IMR-90 (cell line): ENCODE measurements around the gene SPIN1. TPM values are rescaled to one million over a fixed set of nuclear protein-coding genes. Genes with fewer than 3 reads are reported as not detected.

ENCODE experiments used
- ATAC-seq: fragments of 200-7000 bp; cut with Tn5 transposase; 2 replicates; pipeline ENCODE4 v1.9.1; 2020; ENCODE audit warnings: low read depth, mild to moderate bottlenecking, moderate library complexity
- BruUV-seq: library from RNA; stranded (reverse); fragments of 400-500 nt; replicated peaks from 2 replicates; lab custom pipeline; 2021; lab: Mats Ljungman, UMichigan
- CTCF ChIA-PET: fragments of 300-600 bp; formaldehyde crosslinking; extraction: SDS; loops from one replicate; lab custom pipeline; 2021; ENCODE audit warnings: antibody characterized with exemption; lab: Yijun Ruan, JAX
- POLR2A ChIA-PET: fragments of 300-600 bp; sonication (Branson Sonifier 250); formaldehyde crosslinking; loops from one replicate; lab custom pipeline; 2022; ENCODE audit warnings: antibody characterized with exemption; ENCODE audit not compliant: unreplicated experiment; lab: Charles Lee
- DNase-seq: peaks from one replicate; pipeline ENCODE4 v3.0.0; 2013
- H2AFZ ChIP-seq: replicated peaks from 2 replicates; pipeline ENCODE3; 2013; ENCODE audit warnings: low read length, mild to moderate bottlenecking; ENCODE audit not compliant: poor library complexity
- H2AK5ac ChIP-seq: 2 replicates; pipeline ENCODE4 v1.6.1; 2013; ENCODE audit warnings: low read depth, low read length, inconsistent platforms
- H2AK9ac ChIP-seq: replicated peaks from 2 replicates; pipeline ENCODE3; 2013; ENCODE audit warnings: mild to moderate bottlenecking, low read depth, low read length, moderate library complexity; ENCODE audit not compliant: poor library complexity
- H2BK120ac ChIP-seq: 2 replicates; pipeline ENCODE4 v1.6.1; 2013; ENCODE audit warnings: low read depth, low read length, inconsistent platforms
- H2BK15ac ChIP-seq: 3 replicates; pipeline ENCODE4 v1.6.1; 2013; ENCODE audit warnings: low read depth, low read length, inconsistent platforms
- H2BK20ac ChIP-seq: 2 replicates; pipeline ENCODE4 v1.6.1; 2013; ENCODE audit warnings: low read depth, mild to moderate bottlenecking, inconsistent platforms, low read length, moderate library complexity
- H2BK5ac ChIP-seq: 2 replicates; pipeline ENCODE4 v1.6.1; 2013; ENCODE audit warnings: mild to moderate bottlenecking, low read depth, low read length, inconsistent platforms; ENCODE audit not compliant: poor library complexity, severe bottlenecking
- H3K14ac ChIP-seq: replicated peaks from 2 replicates; pipeline ENCODE4 v1.6.1; 2013; ENCODE audit warnings: low read depth, low read length, inconsistent platforms
- H3K18ac ChIP-seq: 2 replicates; pipeline ENCODE4 v1.6.1; 2013; ENCODE audit warnings: low read depth, low read length, control low read depth
- H3K23ac ChIP-seq: 2 replicates; pipeline ENCODE4 v1.6.1; 2013; ENCODE audit warnings: low read depth, low read length, inconsistent platforms
- H3K27ac ChIP-seq: 2 replicates; pipeline ENCODE4 v1.5.1; 2013; ENCODE audit warnings: mild to moderate bottlenecking, control low read depth, low read length; ENCODE audit not compliant: insufficient read depth
- H3K27me3 ChIP-seq: 2 replicates; pipeline ENCODE4 v1.6.1; 2013; ENCODE audit warnings: low read length; ENCODE audit not compliant: control insufficient read depth, insufficient read depth
- H3K36me3 ChIP-seq: 2 replicates; pipeline ENCODE4 v1.6.1; 2013; ENCODE audit warnings: low read length, mixed read lengths; ENCODE audit not compliant: control insufficient read depth, insufficient read depth
- H3K4ac ChIP-seq: 2 replicates; pipeline ENCODE4 v1.6.1; 2013; ENCODE audit warnings: low read depth, low read length, inconsistent platforms
- H3K4me1 ChIP-seq: 2 replicates; pipeline ENCODE4 v1.6.1; 2013; ENCODE audit warnings: low read length, mixed read lengths; ENCODE audit not compliant: control insufficient read depth, insufficient read depth
- H3K4me2 ChIP-seq: 2 replicates; pipeline ENCODE4 v1.6.1; 2013; ENCODE audit warnings: low read depth, mild to moderate bottlenecking, control low read depth, low read length, moderate library complexity
- H3K4me3 ChIP-seq: 2 replicates; pipeline ENCODE4 v1.5.1; 2013; ENCODE audit warnings: low read depth, mild to moderate bottlenecking, control low read depth, low read length, moderate library complexity; ENCODE audit not compliant: insufficient read depth
- H3K56ac ChIP-seq: 2 replicates; pipeline ENCODE4 v1.6.1; 2013; ENCODE audit warnings: low read length, inconsistent platforms; ENCODE audit not compliant: insufficient read depth; ENCODE audit errors: extremely low read depth
- H3K79me1 ChIP-seq, 2 experiments: 2 replicates each; pipeline ENCODE4 v1.6.1; 2013; ENCODE audit warnings: low read length in 2 of 2, inconsistent platforms in 1 of 2, low read depth in 1 of 2
- H3K9ac ChIP-seq: 2 replicates; pipeline ENCODE4 v1.6.1; 2013; ENCODE audit warnings: low read depth, low read length, control low read depth
- H3K9me1 ChIP-seq: 2 replicates; pipeline ENCODE4 v1.6.1; 2013; ENCODE audit warnings: low read length, inconsistent platforms; ENCODE audit not compliant: insufficient read depth
- H3K9me3 ChIP-seq: 2 replicates; pipeline ENCODE4 v1.6.1; 2013; ENCODE audit warnings: low read length; ENCODE audit not compliant: control insufficient read depth, insufficient read depth
- H4K20me1 ChIP-seq: 2 replicates; pipeline ENCODE4 v1.6.1; 2013; ENCODE audit warnings: low read length, inconsistent platforms; ENCODE audit not compliant: insufficient read depth
- H4K5ac ChIP-seq: 2 replicates; pipeline ENCODE4 v1.6.1; 2013; ENCODE audit warnings: mild to moderate bottlenecking, low read depth, low read length, control low read depth
- H4K8ac ChIP-seq, 2 experiments: 2 replicates each; pipeline ENCODE4 v1.6.1; 2013; ENCODE audit warnings: low read depth in 2 of 2, low read length in 2 of 2, control low read depth in 1 of 2, inconsistent platforms in 1 of 2
- H4K91ac ChIP-seq: 2 replicates; pipeline ENCODE4 v1.6.1; 2013; ENCODE audit warnings: low read depth, low read length, inconsistent platforms; ENCODE audit not compliant: insufficient read depth
- BHLHE40 ChIP-seq: fragments of 150-350 bp; IDR thresholded peaks from 2 replicates; pipeline ENCODE4 v1.6.1; 2016; ENCODE audit warnings: mild to moderate bottlenecking, low read depth, low read length
- CEBPB ChIP-seq: IDR thresholded peaks from 2 replicates; pipeline ENCODE4 v1.6.1; 2012; ENCODE audit warnings: low read depth, low read length, improper control_type of control experiment
- CHD1 ChIP-seq: IDR thresholded peaks from 2 replicates; pipeline ENCODE4 v1.6.1; 2012; ENCODE audit warnings: low read depth, low read length, improper control_type of control experiment
- CTCF ChIP-seq: conservative IDR thresholded peaks from 2 replicates; pipeline ENCODE4 v1.5.1; 2012; ENCODE audit warnings: mild to moderate bottlenecking, low read depth, low read length, improper control_type of control experiment
- ELK1 ChIP-seq: fragments of 150-350 bp; IDR thresholded peaks from 2 replicates; pipeline ENCODE4 v1.6.1; 2016; ENCODE audit warnings: low read depth, mild to moderate bottlenecking, low read length, moderate library complexity, borderline replicate concordance
- FOS ChIP-seq: fragments of 150-350 bp; IDR thresholded peaks from 2 replicates; pipeline ENCODE4 v1.6.1; 2016; ENCODE audit warnings: low read depth, low read length
- MAFK ChIP-seq: IDR thresholded peaks from 2 replicates; pipeline ENCODE4 v1.6.1; 2012; ENCODE audit warnings: low read depth, low read length, improper control_type of control experiment
- MAZ ChIP-seq: IDR thresholded peaks from 2 replicates; pipeline ENCODE4 v1.6.1; 2012; ENCODE audit warnings: low read depth, mild to moderate bottlenecking, low read length, improper control_type of control experiment, moderate library complexity, borderline replicate concordance
- MXI1 ChIP-seq: IDR thresholded peaks from 2 replicates; pipeline ENCODE4 v1.6.1; 2012; ENCODE audit warnings: low read depth, mild to moderate bottlenecking, low read length, moderate library complexity, borderline replicate concordance
- NFE2L2 ChIP-seq: fragments of 150-350 bp; IDR thresholded peaks from 2 replicates; pipeline ENCODE4 v1.6.1; 2016; ENCODE audit warnings: low read depth, mild to moderate bottlenecking, low read length
- POLR2A ChIP-seq: IDR thresholded peaks from 2 replicates; pipeline ENCODE4 v1.6.1; 2012; ENCODE audit warnings: mild to moderate bottlenecking, low read depth, low read length
- RAD21 ChIP-seq: IDR thresholded peaks from 2 replicates; pipeline ENCODE4 v1.6.1; 2012; ENCODE audit warnings: low read length, improper control_type of control experiment
- RCOR1 ChIP-seq: IDR thresholded peaks from 2 replicates; pipeline ENCODE4 v1.6.1; 2012; ENCODE audit warnings: mild to moderate bottlenecking, low read length, improper control_type of control experiment; ENCODE audit not compliant: insufficient replicate concordance
- RFX5 ChIP-seq: IDR thresholded peaks from 2 replicates; pipeline ENCODE4 v1.8.0; 2012; ENCODE audit warnings: low read depth, mild to moderate bottlenecking, low read length, moderate library complexity
- SMC3 ChIP-seq: fragments of 150-350 bp; IDR thresholded peaks from 2 replicates; pipeline ENCODE4 v1.6.1; 2016; ENCODE audit warnings: low read depth, mild to moderate bottlenecking, antibody characterized with exemption, low read length, moderate library complexity
- USF2 ChIP-seq: fragments of 150-350 bp; IDR thresholded peaks from 2 replicates; pipeline ENCODE4 v1.6.1; 2017; ENCODE audit warnings: mild to moderate bottlenecking, antibody characterized with exemption, low read length, low read depth
- WGBS, 2 experiments: methylation state at CpG; one replicate each; pipeline versions ENCODE4 v1.1.5 to v1.1.7; 2013; ENCODE audit warnings: missing lambda C conversion rate in 2 of 2; ENCODE audit not compliant: insufficient read length in 1 of 2; ENCODE audit errors: extremely low coverage in 2 of 2; 5-methylcytosine and 5-hydroxymethylcytosine counted together
- dilution Hi-C: fragments of 300-500 bp; cut with HindIII; formaldehyde crosslinking; loops from one replicate; pipeline ENCODE4 v1.14.3; 2018; ENCODE audit warnings: low sequenced_read_pairs; ENCODE audit not compliant: unreplicated experiment
- in situ Hi-C: fragments of 300-500 bp; cut with MboI; formaldehyde crosslinking; loops from 3 replicates; pipeline ENCODE4 v1.14.3; 2019; ENCODE audit warnings: low sequenced_read_pairs, inconsistent platforms, mixed read lengths
- intact Hi-C: fragments of 100-400 bp; cut with micrococcal nuclease; formaldehyde crosslinking; loops from 2 replicates; pipeline ENCODE4 v1.10.0; 2022
- polyA plus RNA-seq, 3 experiments: library from polyadenylated mRNA; depleted of rRNA; stranded (reverse); fragments of >200 nt; gene quantifications; 2 replicates each; pipeline ENCODE4 v1.2.3, GENCODE V29; 2012; ENCODE audit warnings: low replicate concordance in 1 of 3
- total RNA-seq: library from RNA; depleted of rRNA; stranded (reverse); fragments of >200 nt; gene quantifications from 2 replicates; pipeline ENCODE4 v1.2.3, GENCODE V29; 2012

The SPIN1 gene
- total and polyA plus RNA-seq, 2 of the 4 experiments (the other 2 are of a cell fraction), result 63.3 to 141 TPM

- Histone ChIP-seq H3K23ac (no peak overlapping the region), H2AK5ac (no peak overlapping the region), H3K9ac (no peak overlapping the region), H3K4me3 (no peak overlapping the region), H2BK20ac (no peak overlapping the region), H2BK15ac (no peak overlapping the region), H4K20me1 (no peaks in the 10 kb centered on the region), H2BK120ac (no peak overlapping the region), H3K9me1 (no peaks in the 10 kb centered on the region), H3K9me3 (peaks cover 3% of the 10 kb centered on the region; the same call in 1 of the 2 replicates), H3K79me1 (no peaks in the 10 kb centered on the region), H2BK5ac (no peak overlapping the region), H4K91ac (no peak overlapping the region), H3K36me3 (no peaks in the 10 kb centered on the region), H3K27ac (no peak overlapping the region), H3K18ac (no peak overlapping the region), H3K4ac (no peak overlapping the region), H2AK9ac (no peak overlapping the region), H3K56ac (no peak overlapping the region), H4K5ac (no peak overlapping the region), H3K4me1 (peaks cover 2% of the 10 kb centered on the region), H3K27me3 (no peaks in the 10 kb centered on the region), H4K8ac (no peak overlapping the region), H3K4me2 (no peak overlapping the region), H3K14ac (no peak overlapping the region), H2AFZ (no peak overlapping the region)
- ATAC-seq (no peak), DNase-seq (no peak)
- intact Hi-C loops (no loop called here), in situ Hi-C loops (no loop called here), dilution Hi-C loops (no loop called here)
- TF ChIP-seq CEBPB, result no peak
- TF ChIP-seq NFE2L2, result no peak
- no peak for TF ChIP-seq MAZ
- no peak for TF ChIP-seq CTCF
- TF ChIP-seq USF2, result no peak
- TF ChIP-seq FOS, result no peak
- TF ChIP-seq RAD21, result no peak
- TF ChIP-seq RCOR1, result no peak
- TF ChIP-seq RFX5, result no peak
- TF ChIP-seq ELK1, result no peak
- no peak for TF ChIP-seq SMC3
- TF ChIP-seq CHD1, result no peak
- TF ChIP-seq MAFK, result no peak
- TF ChIP-seq POLR2A, result no peak
- TF ChIP-seq MXI1, result no peak
- TF ChIP-seq BHLHE40, result no peak
- BruUV-seq, result no TSS peak
- CTCF ChIA-PET, result interaction anchor here (1.0 kb wide), 1 partner anchor 17 kb away, joined by 3 read pairs; no protein-coding TSS in a partner anchor
- POLR2A ChIA-PET, result no interaction called here
- WGBS, 2 experiments, result 96% methylated on average over 2 of the region's 4 CpGs; no CpG with 5 or more reads in 1 of the 2 experiments
These were observed 123.7 kb downstream of the SPIN1 start for GRCh38 chr9:88511906-88512305.
